HL-60/S4 treated with retinoic acid at 250 ng/mL for 4 days and 3 days (cell line): Measurements from ENCODE around the gene GCG.

ENCODE experiments used
- in situ Hi-C: fragments of 300-500 bp; cut with MboI; formaldehyde crosslinking; loops from 2 replicates; pipeline ENCODE4 v1.7.0; 2022; ENCODE audit warnings: low sequenced_read_pairs

The GCG gene

GRCh38 chr2:162106146-162106551 is 45.9 kb downstream of the GCG start:
- in situ Hi-C loops, result no loop called here

GRCh38 chr2:162103443-162104009 is 48.5 kb downstream of the GCG start:
- in situ Hi-C loops, result no loop called here

- in situ Hi-C loops, result no loop called here
Observed at GRCh38 chr2:162100579-162100978, 51.5 kb downstream of the GCG start.

- in situ Hi-C loops, result no loop called here
Observed at GRCh38 chr2:162099836-162100235, 52.2 kb downstream of the GCG start.
